ENCODE results near the gene PCDHGC5.

PCDHGC5 gene

DNA sequence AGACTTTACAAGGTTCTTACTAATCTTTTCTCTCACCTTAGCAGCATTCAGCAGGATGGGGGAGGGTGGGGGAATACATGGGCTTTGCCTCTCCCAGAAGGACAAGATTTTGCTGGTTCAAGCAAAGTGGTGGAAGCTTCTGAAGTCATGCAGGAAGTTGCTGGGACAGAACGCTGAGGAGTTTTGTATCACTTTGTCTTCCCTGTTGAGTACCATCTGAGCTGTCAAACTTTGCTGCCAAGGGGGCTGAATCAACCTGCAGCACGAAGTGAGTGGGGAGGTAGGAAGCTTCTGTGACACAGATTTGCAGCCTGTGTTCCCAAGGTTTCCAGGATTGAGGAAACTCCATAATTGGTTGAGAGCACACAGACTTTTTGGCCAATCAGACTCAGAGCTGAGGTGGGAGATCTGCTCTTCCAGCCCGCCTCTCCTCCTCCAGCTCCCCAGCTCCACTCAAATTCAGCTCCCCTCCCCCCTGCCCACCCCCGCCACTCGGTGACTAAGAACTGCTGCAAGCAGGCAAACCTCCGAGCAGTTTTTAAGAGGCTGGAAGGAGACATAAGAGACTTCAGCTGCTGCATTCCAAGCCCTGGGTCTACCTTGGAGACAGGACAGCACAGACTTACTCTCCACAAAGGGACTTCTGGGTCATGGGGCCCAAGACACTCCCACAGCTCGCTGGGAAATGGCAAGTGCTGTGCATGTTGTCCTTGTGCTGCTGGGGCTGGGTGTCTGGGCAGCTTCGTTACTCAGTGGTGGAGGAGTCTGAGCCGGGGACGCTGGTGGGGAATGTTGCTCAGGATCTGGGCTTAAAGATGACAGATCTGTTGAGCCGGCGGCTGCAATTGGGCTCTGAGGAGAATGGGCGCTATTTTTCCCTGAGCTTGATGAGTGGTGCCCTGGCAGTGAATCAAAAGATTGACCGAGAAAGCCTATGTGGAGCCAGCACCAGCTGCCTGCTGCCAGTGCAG lies at the start of gene PCDHGC5:
PCDHGC5 (plus strand) TSS at position 491 of the 971 bp plus-strand sequence; CDS start at position 651, 160 bp downstream.
- no peak for DNase-seq (ENCODE audit: low read depth, low spot score)

- no peak for DNase-seq (ENCODE audit: low read depth, low spot score)
Observed at GRCh38 chr5:141439411-141440141, 49.3 kb upstream of the PCDHGC5 start.

DNA sequence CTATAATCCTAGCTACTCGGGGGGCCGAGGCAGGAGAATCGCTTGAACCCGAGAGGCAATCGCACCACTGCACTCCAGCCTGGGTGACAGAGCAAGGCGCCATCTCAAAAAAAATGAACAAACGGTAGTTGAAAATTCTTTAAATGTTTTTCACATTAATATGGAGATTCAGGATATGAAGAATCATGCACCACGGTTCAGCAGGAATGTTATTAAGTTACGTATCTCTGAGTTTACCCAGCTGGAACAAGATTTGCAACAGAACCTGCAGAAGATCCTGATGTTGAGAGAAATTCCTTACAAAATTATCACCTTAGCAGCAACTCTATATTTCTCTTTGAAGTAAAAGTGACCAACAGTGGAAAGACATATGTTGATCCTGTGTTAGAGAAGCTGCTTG lies 48.5 kb upstream of the PCDHGC5 start:
- DNase-seq (ENCODE audit: low read depth, low spot score), result no peak

DNA sequence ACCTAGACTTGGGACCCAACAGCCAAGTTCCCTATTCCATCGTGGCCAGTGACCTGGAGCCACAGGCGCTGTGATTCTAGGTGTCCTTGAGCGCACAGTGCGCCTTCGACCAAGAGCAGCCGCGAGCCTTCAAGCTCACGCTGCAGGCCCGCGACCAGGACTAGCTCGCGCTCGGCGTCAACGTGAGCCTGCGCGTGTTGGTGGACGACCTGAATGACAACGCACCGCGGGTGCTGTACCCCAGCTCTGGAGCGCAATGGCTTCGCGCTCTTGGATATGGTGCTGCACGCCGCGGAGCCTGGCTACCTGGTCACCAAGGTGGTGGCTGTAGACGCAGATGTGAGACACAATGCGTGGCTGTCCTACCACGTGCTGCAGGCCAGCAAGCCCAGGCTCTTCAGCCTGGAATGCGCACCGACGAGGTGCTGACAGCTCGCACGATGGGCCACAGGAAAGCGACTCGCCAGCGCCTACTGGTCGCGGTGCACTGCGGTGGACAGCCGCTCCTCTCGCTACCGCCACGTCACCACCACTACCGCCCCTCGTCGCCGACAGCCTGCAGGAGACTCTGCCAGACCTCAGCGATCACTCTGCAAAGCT lies 47.2 kb upstream of the PCDHGC5 start:
- DNase-seq (ENCODE audit: low read depth, low spot score), result no peak

GRCh38 chr5:141465351-141465750 lies 23.5 kb upstream of the PCDHGC5 start:
- no peak for DNase-seq (ENCODE audit: low read depth, low spot score)

DNA sequence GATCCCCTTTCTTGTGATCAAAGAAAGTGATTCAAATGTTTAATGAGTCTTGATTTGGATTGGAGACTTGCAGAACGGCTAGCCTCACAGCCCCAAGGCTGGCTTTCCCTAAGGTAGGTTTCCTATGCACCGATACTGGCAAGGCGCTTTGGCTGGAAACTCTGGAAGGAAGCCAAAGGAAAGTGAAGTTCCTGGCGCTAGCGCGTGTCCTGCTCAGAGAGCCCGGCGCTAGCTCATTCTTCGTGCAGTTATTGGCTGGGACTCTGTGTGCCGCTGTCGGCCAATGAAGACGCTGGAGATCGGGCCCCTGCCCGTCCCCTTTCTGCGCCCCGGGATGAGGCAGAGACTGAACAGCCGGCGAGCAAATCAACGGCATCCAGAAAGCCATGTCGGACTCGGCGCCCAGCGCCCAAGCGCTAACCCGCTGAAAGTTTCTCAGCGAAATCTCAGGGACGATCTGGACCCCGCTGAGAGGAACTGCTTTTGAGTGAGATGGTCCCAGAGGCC lies 13.2 kb upstream of the PCDHGC5 start, which contains the start of gene PCDHGC3:
PCDHGC3 (plus strand) TSS at position 342 of the 507 bp plus-strand sequence; CDS start at position 493, 151 bp downstream.
- no peak for DNase-seq (ENCODE audit: low read depth, low spot score)

- no peak for DNase-seq (ENCODE audit: low read depth, low spot score)
Observed at GRCh38 chr5:141476132-141476911, 12.6 kb upstream of the PCDHGC5 start.

GRCh38 chr5:141477044-141477575 lies 11.8 kb upstream of the PCDHGC5 start:
- no peak for DNase-seq (ENCODE audit: low read depth, low spot score)

GRCh38 chr5:141477815-141478214 lies 11.1 kb upstream of the PCDHGC5 start:
- no peak for DNase-seq (ENCODE audit: low read depth, low spot score)

- DNase-seq (ENCODE audit: low read depth, low spot score), result no peak
Observed at GRCh38 chr5:141478321-141478945, 10.4 kb upstream of the PCDHGC5 start.

DNA sequence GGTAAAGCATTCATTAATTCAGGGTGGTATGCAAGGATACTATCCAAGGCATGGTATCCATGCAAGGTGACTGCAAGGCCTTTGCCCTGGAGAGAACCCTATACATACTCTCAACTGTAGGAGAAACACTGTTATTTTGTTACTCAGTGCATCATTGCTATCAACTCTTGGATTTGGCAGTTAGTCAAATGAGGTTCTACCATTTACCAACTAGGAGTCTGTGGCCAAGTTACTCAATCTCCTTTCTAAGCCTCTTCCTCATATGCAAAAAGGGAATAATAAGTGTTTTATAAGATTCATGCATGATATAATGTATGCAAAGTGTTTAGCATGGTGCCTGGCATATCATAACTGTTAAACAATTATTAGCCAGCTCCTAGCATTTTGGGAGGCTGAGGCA lies 9.1 kb upstream of the PCDHGC5 start:
- no peak for DNase-seq (ENCODE audit: low read depth, low spot score)

- no peak for DNase-seq (ENCODE audit: low read depth, low spot score)
Observed at GRCh38 chr5:141483902-141484301, 5.0 kb upstream of the PCDHGC5 start.

GRCh38 chr5:141484310-141484640 lies 4.6 kb upstream of the PCDHGC5 start:
- DNase-seq (ENCODE audit: low read depth, low spot score), result no peak

DNA sequence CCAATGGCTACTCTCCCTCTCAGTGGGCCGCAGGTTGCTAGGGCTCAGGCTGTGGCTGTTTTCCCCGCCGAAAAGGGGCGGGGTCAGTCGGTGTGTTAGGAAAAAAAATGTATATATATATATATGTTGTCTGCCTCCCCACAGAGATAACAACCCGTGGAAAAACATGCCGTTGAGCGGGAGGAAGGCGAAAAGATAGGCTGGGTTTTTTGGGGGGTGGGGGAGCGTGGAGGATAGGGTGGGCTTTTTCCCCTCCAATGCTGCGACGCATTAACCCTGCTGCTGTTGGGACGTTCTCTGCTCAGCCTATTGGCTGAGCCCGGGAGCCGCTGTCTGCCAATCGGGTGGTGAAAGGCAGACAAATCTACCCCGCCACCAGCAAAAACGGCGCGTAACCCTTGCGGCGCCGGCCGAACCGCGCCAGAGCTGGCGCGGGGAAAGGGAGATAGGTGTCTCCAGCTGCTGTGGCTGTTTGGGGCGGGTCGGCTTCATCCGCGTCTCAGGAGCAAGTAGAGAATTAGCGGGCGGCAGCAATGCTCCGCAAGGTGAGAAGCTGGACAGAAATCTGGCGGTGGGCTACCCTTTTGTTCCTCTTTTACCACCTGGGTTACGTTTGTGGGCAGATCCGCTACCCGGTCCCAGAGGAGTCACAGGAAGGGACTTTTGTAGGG lies 4.1 kb upstream of the PCDHGC5 start, which contains the start of gene PCDHGC4:
PCDHGC4 (plus strand) TSS at position 390 of the 671 bp plus-strand sequence; CDS start at position 534, 144 bp downstream.
- no peak for DNase-seq (ENCODE audit: low read depth, low spot score)

DNA sequence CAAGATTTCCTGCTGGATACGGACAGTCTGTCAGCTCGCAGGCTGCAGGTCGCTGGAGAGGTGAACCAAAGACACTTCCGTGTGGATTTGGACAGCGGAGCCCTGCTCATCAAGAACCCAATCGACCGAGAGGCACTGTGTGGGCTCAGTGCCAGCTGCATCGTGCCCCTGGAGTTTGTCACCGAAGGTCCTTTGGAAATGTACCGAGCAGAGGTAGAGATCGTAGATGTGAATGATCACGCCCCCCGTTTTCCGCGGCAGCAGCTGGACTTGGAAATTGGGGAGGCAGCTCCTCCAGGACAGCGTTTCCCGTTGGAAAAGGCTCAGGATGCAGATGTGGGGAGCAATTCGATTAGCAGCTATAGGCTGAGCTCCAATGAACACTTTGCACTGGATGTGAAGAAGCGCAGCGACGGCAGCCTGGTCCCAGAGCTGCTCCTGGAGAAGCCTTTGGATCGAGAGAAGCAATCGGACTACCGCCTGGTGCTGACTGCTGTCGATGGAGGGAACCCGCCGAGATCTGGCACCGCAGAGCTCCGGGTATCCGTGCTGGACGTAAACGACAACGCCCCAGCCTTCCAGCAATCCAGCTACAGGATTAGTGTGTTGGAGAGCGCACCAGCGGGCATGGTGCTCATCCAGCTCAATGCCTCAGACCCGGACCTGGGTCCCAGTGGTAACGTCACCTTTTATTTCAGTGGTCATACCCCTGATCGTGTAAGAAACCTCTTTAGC lies 3.4 kb upstream of the PCDHGC5 start:
- DNase-seq (ENCODE audit: low read depth, low spot score), result no peak

GRCh38 chr5:141486091-141486490 lies 2.8 kb upstream of the PCDHGC5 start:
- DNase-seq (ENCODE audit: low read depth, low spot score), result no peak

DNA sequence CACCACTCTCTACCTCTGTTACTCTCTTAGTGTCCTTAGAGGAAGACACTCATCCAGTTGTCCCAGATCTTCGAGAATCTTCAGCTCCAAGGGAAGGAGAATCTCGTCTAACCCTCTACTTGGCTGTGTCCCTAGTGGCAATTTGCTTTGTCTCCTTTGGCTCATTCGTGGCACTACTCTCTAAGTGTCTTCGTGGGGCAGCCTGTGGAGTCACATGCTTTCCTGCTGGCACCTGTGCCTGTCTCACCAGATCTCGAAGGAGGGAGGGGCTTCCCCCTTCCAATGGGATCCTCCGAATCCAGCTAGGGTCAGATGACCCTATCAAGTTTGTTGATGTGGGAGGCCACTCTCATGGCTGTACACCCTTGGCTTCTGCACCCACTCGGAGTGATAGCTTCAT lies 1.8 kb upstream of the PCDHGC5 start:
- DNase-seq (ENCODE audit: low read depth, low spot score), result no peak

GRCh38 chr5:141489841-141490240 lies 960 bp downstream of the PCDHGC5 start:
- DNase-seq (ENCODE audit: low read depth, low spot score), result no peak

GRCh38 chr5:141490271-141490670 lies 1.4 kb downstream of the PCDHGC5 start:
- no peak for DNase-seq (ENCODE audit: low read depth, low spot score)
